Measurements from ENCODE around the gene ME3.

- TF ChIP-seq CTCF (IDR thresholded peaks at IDR 0.05) (no peak), POLR2A (IDR thresholded peaks at IDR 0.05) (no peak)
Measured at GRCh38 chr11:86570451-86570850, 102.0 kb downstream of the ME3 start.
